ENCODE measurements around the gene FSTL5.

The FSTL5 gene

GRCh38 chr4:161828061-161828460, 335.7 kb downstream of the FSTL5 start:
- ATAC-seq = no peak
- TF ChIP-seq OSR1 (CRISPR knock-in tag; IDR thresholded peaks at IDR 0.05) = no peak
- no peak for TF ChIP-seq RARB (CRISPR knock-in tag; IDR thresholded peaks at IDR 0.05)
- TF ChIP-seq ZNF8 (CRISPR knock-in tag; IDR thresholded peaks at IDR 0.05) = no peak
- TF ChIP-seq ZNF70 (CRISPR knock-in tag; IDR thresholded peaks at IDR 0.05) = no peak
- TF ChIP-seq CREB5 (CRISPR knock-in tag; IDR thresholded peaks at IDR 0.05; ENCODE audit: low read depth) = no peak
- no peak for TF ChIP-seq ZFP30 (CRISPR knock-in tag; IDR thresholded peaks at IDR 0.05)
- TF ChIP-seq ARNTL (CRISPR knock-in tag; IDR thresholded peaks at IDR 0.05; ENCODE audit: borderline replicate concordance, low read depth) = no peak
- no peak for TF ChIP-seq ZFP3 (CRISPR knock-in tag; IDR thresholded peaks at IDR 0.05)
- no peak for TF ChIP-seq ISL1 (CRISPR knock-in tag; IDR thresholded peaks at IDR 0.05)
- no peak for TF ChIP-seq PATZ1 (CRISPR knock-in tag; IDR thresholded peaks at IDR 0.05; ENCODE audit: borderline replicate concordance)
- no peak for TF ChIP-seq GLIS3 (CRISPR knock-in tag; IDR thresholded peaks at IDR 0.05)
- TF ChIP-seq, protein P1, sequence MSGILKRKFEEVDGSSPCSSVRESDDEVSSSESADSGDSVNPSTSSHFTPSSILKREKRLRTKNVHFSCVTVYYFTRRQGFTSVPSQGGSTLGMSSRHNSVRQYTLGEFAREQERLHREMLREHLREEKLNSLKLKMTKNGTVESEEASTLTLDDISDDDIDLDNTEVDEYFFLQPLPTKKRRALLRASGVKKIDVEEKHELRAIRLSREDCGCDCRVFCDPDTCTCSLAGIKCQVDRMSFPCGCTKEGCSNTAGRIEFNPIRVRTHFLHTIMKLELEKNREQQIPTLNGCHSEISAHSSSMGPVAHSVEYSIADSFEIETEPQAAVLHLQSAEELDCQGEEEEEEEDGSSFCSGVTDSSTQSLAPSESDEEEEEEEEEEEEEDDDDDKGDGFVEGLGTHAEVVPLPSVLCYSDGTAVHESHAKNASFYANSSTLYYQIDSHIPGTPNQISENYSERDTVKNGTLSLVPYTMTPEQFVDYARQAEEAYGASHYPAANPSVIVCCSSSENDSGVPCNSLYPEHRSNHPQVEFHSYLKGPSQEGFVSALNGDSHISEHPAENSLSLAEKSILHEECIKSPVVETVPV (CRISPR knock-in tag; IDR thresholded peaks at IDR 0.05) = no peak
- no peak for TF ChIP-seq TOX (CRISPR knock-in tag; IDR thresholded peaks at IDR 0.05; ENCODE audit: borderline replicate concordance)
- no peak for TF ChIP-seq CSDC2 (CRISPR knock-in tag; IDR thresholded peaks at IDR 0.05)
- no peak for TF ChIP-seq ESRRG (CRISPR knock-in tag; IDR thresholded peaks at IDR 0.05)
- no peak for TF ChIP-seq TSHZ2 (CRISPR knock-in tag; IDR thresholded peaks at IDR 0.05)
- no peak for TF ChIP-seq POU6F1 (CRISPR knock-in tag; IDR thresholded peaks at IDR 0.05; ENCODE audit: borderline replicate concordance, low read depth)
- no peak for TF ChIP-seq BACH2 (CRISPR knock-in tag; IDR thresholded peaks at IDR 0.05; ENCODE audit: borderline replicate concordance)
- TF ChIP-seq TCF4 (CRISPR knock-in tag; IDR thresholded peaks at IDR 0.05; ENCODE audit: borderline replicate concordance) = no peak

- ATAC-seq = no peak
- TF ChIP-seq ARNTL (CRISPR knock-in tag; IDR thresholded peaks at IDR 0.05; ENCODE audit: borderline replicate concordance, low read depth) (no peak), RARB (CRISPR knock-in tag; IDR thresholded peaks at IDR 0.05) (no peak), CREB5 (CRISPR knock-in tag; IDR thresholded peaks at IDR 0.05; ENCODE audit: low read depth) (no peak), GLIS3 (CRISPR knock-in tag; IDR thresholded peaks at IDR 0.05) (no peak), PPARA (CRISPR knock-in tag; IDR thresholded peaks at IDR 0.05; ENCODE audit: borderline replicate concordance) (no peak)
Observed at GRCh38 chr4:161827013-161827412, 336.8 kb downstream of the FSTL5 start.

DNA sequence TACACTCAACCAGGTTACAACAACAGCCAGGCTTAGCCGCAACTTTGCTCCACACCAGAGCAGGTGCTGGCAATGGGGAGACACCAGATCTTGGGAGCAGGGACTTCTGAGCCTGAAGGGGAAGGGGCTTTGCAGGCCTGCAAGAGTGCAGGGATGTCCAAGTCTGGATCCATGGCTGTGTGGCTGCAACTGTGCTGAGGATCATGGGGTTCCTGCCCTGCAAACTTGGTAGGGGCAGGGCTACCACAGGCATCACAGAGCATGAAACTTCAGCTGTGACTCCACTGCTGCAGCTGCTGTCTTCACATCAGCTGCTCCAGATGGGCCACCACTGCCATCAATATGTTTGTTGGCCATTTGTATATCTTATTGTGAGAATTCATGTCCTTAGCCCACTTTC, 340.4 kb downstream of the FSTL5 start:
- TF ChIP-seq ZNF70 (CRISPR knock-in tag; IDR thresholded peaks at IDR 0.05) = no peak
- TF ChIP-seq ESRRG (CRISPR knock-in tag; IDR thresholded peaks at IDR 0.05) = no peak
- no peak for TF ChIP-seq GLIS3 (CRISPR knock-in tag; IDR thresholded peaks at IDR 0.05)
- no peak for TF ChIP-seq CSDC2 (CRISPR knock-in tag; IDR thresholded peaks at IDR 0.05)
- no peak for TF ChIP-seq ZNF8 (CRISPR knock-in tag; IDR thresholded peaks at IDR 0.05)
- ATAC-seq = no peak

Measured in SK-N-SH treated with all-trans-retinoic acid at 6 μM for 48 hours (cell line).